Endothelial cell of umbilical vein (primary cell): ENCODE measurements around the gene CLIC4. TPM values are rescaled to one million over a fixed set of nuclear protein-coding genes. Genes with fewer than 3 reads are reported as not detected.

Experiments used
- BruUV-seq: library from RNA; stranded (reverse); fragments of 400-500 nt; replicated peaks from 2 replicates; lab custom pipeline; 2021; lab: Mats Ljungman, UMichigan
- CTCF ChIA-PET: fragments of 300-600, 350-600 bp; sonication (Branson Sonifier 250); formaldehyde crosslinking; loops from one replicate; lab custom pipeline; 2021; ENCODE audit warnings: antibody characterized with exemption, inconsistent platforms; lab: Charles Lee
- POLR2A ChIA-PET: fragments of 300-600, 350-600 bp; sonication (Branson Sonifier 250); formaldehyde crosslinking; loops from one replicate; lab custom pipeline; 2021; ENCODE audit warnings: antibody characterized with exemption, inconsistent platforms; lab: Charles Lee
- DNase-seq: peaks from one replicate; pipeline ENCODE4 v3.0.0-alpha.2; 2011; ENCODE audit warnings: low read depth, low spot score
- FAIRE-seq: peaks from 2 replicates; lab custom pipeline; 2011; peaks lifted over from hg19 to GRCh38; lab: Jason Lieb, UNC
- H2AFZ ChIP-seq: 2 replicates; pipeline ENCODE4 v1.6.0; 2012; ENCODE audit warnings: low read depth, low read length, control low read depth, inconsistent platforms
- H3K27ac ChIP-seq: 2 replicates; pipeline ENCODE4 v1.5.1; 2011; ENCODE audit warnings: low read depth, mild to moderate bottlenecking, control low read depth, low read length, moderate library complexity; ENCODE audit not compliant: insufficient read depth
- H3K27me3 ChIP-seq, 2 experiments: 2 replicates each; pipeline versions ENCODE4 v1.6.0 to v1.6.1; 2011; ENCODE audit warnings: low read length in 2 of 2, mixed read lengths in 1 of 2; ENCODE audit not compliant: control insufficient read depth in 2 of 2, insufficient read depth in 2 of 2
- H3K36me3 ChIP-seq, 2 experiments: 2 replicates in 1 of 2; 3 replicates in 1 of 2; pipeline ENCODE4 v1.5.1; 2011; ENCODE audit warnings: low read length in 2 of 2, mild to moderate bottlenecking in 1 of 2, moderate library complexity in 1 of 2; ENCODE audit not compliant: control insufficient read depth in 2 of 2, insufficient read depth in 2 of 2; ENCODE audit errors: extremely low read depth in 1 of 2
- H3K4me1 ChIP-seq: 3 replicates; pipeline ENCODE4 v1.5.1; 2011; ENCODE audit warnings: mild to moderate bottlenecking, low read length; ENCODE audit not compliant: control insufficient read depth, insufficient read depth; ENCODE audit errors: extremely low read depth
- H3K4me2 ChIP-seq: 2 replicates; pipeline ENCODE4 v1.6.1; 2011; ENCODE audit warnings: low read length, control low read depth, mixed read lengths; ENCODE audit not compliant: insufficient read depth
- H3K4me3 ChIP-seq, 3 experiments: fragments of 200-600 bp in 1 of 3; sonication (generic), shearing (Covaris generic) in 1 of 3; replicated peaks in 1 of 3; 2 replicates each; pipeline ENCODE4 v1.5.1; 2011 to 2016; ENCODE audit warnings: control low read depth in 3 of 3, low read length in 3 of 3, mild to moderate bottlenecking in 2 of 3, inconsistent platforms in 1 of 3, low read depth in 1 of 3, moderate library complexity in 1 of 3; ENCODE audit not compliant: insufficient read depth in 1 of 3
- H3K79me2 ChIP-seq: 2 replicates; pipeline ENCODE4 v1.6.0; 2012; ENCODE audit warnings: low read length, inconsistent platforms; ENCODE audit not compliant: control insufficient read depth, insufficient read depth
- H3K9ac ChIP-seq: replicated peaks from 2 replicates; pipeline ENCODE3; 2011; ENCODE audit warnings: low read length, control low read depth; ENCODE audit not compliant: insufficient read depth; ENCODE audit errors: extremely low read depth
- H3K9me1 ChIP-seq: replicated peaks from 3 replicates; pipeline ENCODE4 v1.6.0; 2011; ENCODE audit warnings: mild to moderate bottlenecking, low read length; ENCODE audit not compliant: control insufficient read depth, insufficient read depth; ENCODE audit errors: extremely low read depth
- H3K9me3 ChIP-seq: replicated peaks from 2 replicates; pipeline ENCODE4 v1.5.1; 2012; ENCODE audit warnings: low read length, inconsistent platforms; ENCODE audit not compliant: control insufficient read depth, insufficient read depth
- H4K20me1 ChIP-seq: replicated peaks from 2 replicates; pipeline ENCODE3; 2011; ENCODE audit warnings: mild to moderate bottlenecking, low read length; ENCODE audit not compliant: control insufficient read depth, insufficient read depth; ENCODE audit errors: extremely low read depth
- EZH2 ChIP-seq: IDR thresholded peaks from 2 replicates; pipeline ENCODE4 v1.6.1; 2012; ENCODE audit warnings: borderline replicate concordance, low read depth, mild to moderate bottlenecking, moderate library complexity, low read length, inconsistent platforms; ENCODE audit not compliant: severe bottlenecking
- FOS ChIP-seq: IDR thresholded peaks from 2 replicates; pipeline ENCODE4 v1.6.1; 2011; ENCODE audit warnings: mild to moderate bottlenecking, low read length, moderate library complexity, borderline replicate concordance; ENCODE audit not compliant: insufficient read depth
- GATA2 ChIP-seq: IDR thresholded peaks from 2 replicates; pipeline ENCODE4 v1.7.0; 2011; ENCODE audit warnings: low read depth, mild to moderate bottlenecking, moderate library complexity, mixed read lengths, low read length; ENCODE audit not compliant: insufficient read length, insufficient read depth
- JUN ChIP-seq: IDR thresholded peaks from 2 replicates; pipeline ENCODE4 v1.6.1; 2011; ENCODE audit warnings: borderline replicate concordance, low read depth; ENCODE audit not compliant: insufficient read length, insufficient read depth
- MYC ChIP-seq: IDR thresholded peaks from one replicate; pipeline ENCODE4 v1.6.1; 2011; ENCODE audit warnings: mild to moderate bottlenecking, low read depth, low read length
- POLR2A ChIP-seq: IDR thresholded peaks from 2 replicates; pipeline ENCODE4 v1.6.1; 2012; ENCODE audit warnings: low read depth, mild to moderate bottlenecking, control low read depth, low read length
- POLR2AphosphoS5 ChIP-seq: IDR thresholded peaks from 2 replicates; pipeline ENCODE4 v1.6.1; 2012; ENCODE audit warnings: low read depth, mild to moderate bottlenecking, control low read depth, low read length, moderate library complexity; ENCODE audit not compliant: insufficient read depth
- dilution Hi-C: fragments of 300-500 bp; cut with MboI; formaldehyde crosslinking; loops from one replicate; pipeline ENCODE4 v1.15.0; 2019; ENCODE audit warnings: low sequenced_read_pairs; ENCODE audit not compliant: extremely low pct_ligation_motif_present
- intact Hi-C: fragments of 100-400 bp; cut with micrococcal nuclease; formaldehyde crosslinking; loops from one replicate; pipeline ENCODE4 v1.10.0; 2022
- polyA plus RNA-seq, 4 experiments: library from polyadenylated mRNA; depleted of rRNA in 3 of 4; stranded (reverse) in 3 of 4; unstranded in 1 of 4; fragments of >200 nt; gene quantifications; 2 replicates each; pipeline versions ENCODE4 v1.2.1 to v1.2.3, GENCODE V29; 2011 to 2012; ENCODE audit warnings: missing spikeins in 1 of 4
- total RNA-seq: library from RNA; stranded (reverse); gene quantifications from 2 replicates; pipeline ENCODE4 v1.2.3, GENCODE V29; 2021
- TF ChIP-seq, protein P1 (sequence below), 2 donors: IDR thresholded peaks; 1 replicate in 1 of 2; 2 replicates in 1 of 2; pipeline ENCODE4 v1.5.1; 2011; ENCODE audit warnings: low read length in 2 of 2, mild to moderate bottlenecking in 2 of 2, moderate library complexity in 2 of 2, control low read depth in 1 of 2, inconsistent platforms in 1 of 2, low read depth in 1 of 2; ENCODE audit not compliant: insufficient read depth in 1 of 2; ENCODE audit errors: extremely low read depth in 1 of 2
- TF ChIP-seq, protein P2 (sequence below): IDR thresholded peaks from 2 replicates; pipeline ENCODE4 v1.6.1; 2011; ENCODE audit not compliant: insufficient read depth, insufficient read length

CLIC4 gene
- total and polyA plus RNA-seq, 2 donors (not counting 3 experiments of a cell fraction or from before 2014, with no cell fraction given): 97.5 to 330 TPM

DNA sequence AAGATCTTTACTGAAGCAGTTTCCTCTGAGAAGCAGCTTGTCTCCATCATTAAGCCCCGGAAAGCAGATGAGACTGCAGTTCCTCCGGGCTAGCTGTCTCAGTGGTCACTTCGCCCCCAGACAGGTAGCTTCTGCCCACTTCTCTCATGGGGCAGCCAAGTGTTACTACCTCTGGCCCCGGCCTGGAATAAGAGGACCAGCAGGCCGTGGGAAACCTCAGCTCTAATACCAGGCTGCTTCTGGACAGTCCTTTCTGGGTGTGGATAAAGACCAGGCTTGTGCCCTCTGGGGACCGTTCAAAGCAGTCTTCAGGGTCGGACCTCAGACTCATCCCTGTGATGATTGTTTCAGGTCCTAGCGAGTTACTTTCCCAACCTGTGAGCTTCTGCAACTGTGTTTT is 130.0 kb downstream of the CLIC4 start:
- POLR2A ChIA-PET: no interaction called here
- Histone ChIP-seq H3K27me3 (peaks cover 7 to 26% of the 10 kb centered on the region in 2 experiments), H3K9me1 (no peaks in the 10 kb centered on the region), H3K27ac (no peak overlapping the region), H3K36me3 (no peaks in the 10 kb centered on the region), H3K4me2 (no peak overlapping the region), H3K4me1 (no peaks in the 10 kb centered on the region), H3K4me3 (no peak overlapping the region), H2AFZ (no peak overlapping the region), H3K79me2 (no peaks in the 10 kb centered on the region), H3K9ac (no peak overlapping the region), H4K20me1 (no peaks in the 10 kb centered on the region), H3K9me3 (no peaks in the 10 kb centered on the region)
- dilution Hi-C loops (no loop called here), intact Hi-C loops (no loop called here)
- BruUV-seq: no TSS peak
- FAIRE-seq: no peak
- CTCF ChIA-PET: interaction anchor here (0.6 to 1.2 kb wide), 2 partner anchors 13 to 327 kb away, joined by 3 read pairs; no protein-coding TSS in a partner anchor
- no peak for TF ChIP-seq MYC
- TF ChIP-seq GATA2: no peak
- TF ChIP-seq, protein P1, sequence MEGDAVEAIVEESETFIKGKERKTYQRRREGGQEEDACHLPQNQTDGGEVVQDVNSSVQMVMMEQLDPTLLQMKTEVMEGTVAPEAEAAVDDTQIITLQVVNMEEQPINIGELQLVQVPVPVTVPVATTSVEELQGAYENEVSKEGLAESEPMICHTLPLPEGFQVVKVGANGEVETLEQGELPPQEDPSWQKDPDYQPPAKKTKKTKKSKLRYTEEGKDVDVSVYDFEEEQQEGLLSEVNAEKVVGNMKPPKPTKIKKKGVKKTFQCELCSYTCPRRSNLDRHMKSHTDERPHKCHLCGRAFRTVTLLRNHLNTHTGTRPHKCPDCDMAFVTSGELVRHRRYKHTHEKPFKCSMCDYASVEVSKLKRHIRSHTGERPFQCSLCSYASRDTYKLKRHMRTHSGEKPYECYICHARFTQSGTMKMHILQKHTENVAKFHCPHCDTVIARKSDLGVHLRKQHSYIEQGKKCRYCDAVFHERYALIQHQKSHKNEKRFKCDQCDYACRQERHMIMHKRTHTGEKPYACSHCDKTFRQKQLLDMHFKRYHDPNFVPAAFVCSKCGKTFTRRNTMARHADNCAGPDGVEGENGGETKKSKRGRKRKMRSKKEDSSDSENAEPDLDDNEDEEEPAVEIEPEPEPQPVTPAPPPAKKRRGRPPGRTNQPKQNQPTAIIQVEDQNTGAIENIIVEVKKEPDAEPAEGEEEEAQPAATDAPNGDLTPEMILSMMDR (IDR thresholded peaks at IDR 0.05; ENCODE audit: extremely low read depth in 1 of 2, insufficient read depth in 1 of 2, low read depth in 1 of 2, low read length in 2 of 2): no peak
- no peak for TF ChIP-seq FOS
- TF ChIP-seq POLR2A: no peak
- TF ChIP-seq JUN: no peak
- TF ChIP-seq POLR2AphosphoS5: no peak
- TF ChIP-seq, protein P2, sequence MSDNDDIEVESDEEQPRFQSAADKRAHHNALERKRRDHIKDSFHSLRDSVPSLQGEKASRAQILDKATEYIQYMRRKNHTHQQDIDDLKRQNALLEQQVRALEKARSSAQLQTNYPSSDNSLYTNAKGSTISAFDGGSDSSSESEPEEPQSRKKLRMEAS: no peak
- TF ChIP-seq EZH2: no peak
- DNase-seq: no peak
